Neural progenitor cell (in vitro differentiated cells): Measurements from ENCODE around the gene MPRIP.

Source experiments
- EZH2 ChIP-seq: fragments of 200-600 bp; sonication (generic); IDR thresholded peaks from 2 replicates; pipeline ENCODE4 v1.6.1; 2017; ENCODE audit warnings: antibody characterized with exemption, mild to moderate bottlenecking, moderate library complexity
- EZH2phosphoT487 ChIP-seq: fragments of 200-600 bp; sonication (generic); IDR thresholded peaks from 2 replicates; pipeline ENCODE4 v1.6.1; 2017; ENCODE audit warnings: antibody characterized with exemption
- TF ChIP-seq, protein P1 (sequence below): fragments of 200-600 bp; sonication (generic); IDR thresholded peaks from 2 replicates; pipeline ENCODE4 v1.5.1; 2017; ENCODE audit warnings: antibody characterized with exemption, mild to moderate bottlenecking

DNA sequence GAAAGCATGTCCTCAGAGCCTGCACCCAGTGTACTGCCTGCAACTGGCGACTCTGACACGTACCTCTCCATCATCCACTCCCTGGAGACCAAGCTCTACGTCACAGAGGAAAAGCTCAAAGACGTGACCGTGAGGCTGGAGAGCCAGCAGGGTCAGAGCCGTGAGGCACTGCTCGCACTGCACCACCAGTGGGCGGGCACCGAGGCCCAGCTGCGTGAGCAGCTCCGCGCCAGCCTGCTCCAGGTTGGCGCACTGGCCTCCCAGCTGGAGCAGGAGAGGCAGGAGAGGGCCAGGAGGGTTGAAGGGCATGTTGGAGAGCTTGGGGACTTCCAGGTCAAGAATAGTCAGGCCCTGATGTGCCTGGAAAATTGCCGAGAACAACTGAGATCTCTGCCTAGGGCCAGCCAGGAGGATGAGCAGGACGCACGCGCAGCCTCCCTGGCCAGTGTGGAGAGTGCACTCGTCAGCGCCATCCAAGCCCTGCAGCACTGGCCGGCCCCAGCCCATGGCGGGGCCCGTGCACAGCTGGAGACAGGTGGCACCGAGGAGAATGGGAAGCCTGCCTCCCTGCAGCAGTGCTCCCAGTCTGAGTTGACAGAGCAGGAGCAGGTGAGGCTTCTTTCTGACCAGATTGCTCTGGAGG, 123.5 kb downstream of the MPRIP start:
- TF ChIP-seq, protein P1, sequence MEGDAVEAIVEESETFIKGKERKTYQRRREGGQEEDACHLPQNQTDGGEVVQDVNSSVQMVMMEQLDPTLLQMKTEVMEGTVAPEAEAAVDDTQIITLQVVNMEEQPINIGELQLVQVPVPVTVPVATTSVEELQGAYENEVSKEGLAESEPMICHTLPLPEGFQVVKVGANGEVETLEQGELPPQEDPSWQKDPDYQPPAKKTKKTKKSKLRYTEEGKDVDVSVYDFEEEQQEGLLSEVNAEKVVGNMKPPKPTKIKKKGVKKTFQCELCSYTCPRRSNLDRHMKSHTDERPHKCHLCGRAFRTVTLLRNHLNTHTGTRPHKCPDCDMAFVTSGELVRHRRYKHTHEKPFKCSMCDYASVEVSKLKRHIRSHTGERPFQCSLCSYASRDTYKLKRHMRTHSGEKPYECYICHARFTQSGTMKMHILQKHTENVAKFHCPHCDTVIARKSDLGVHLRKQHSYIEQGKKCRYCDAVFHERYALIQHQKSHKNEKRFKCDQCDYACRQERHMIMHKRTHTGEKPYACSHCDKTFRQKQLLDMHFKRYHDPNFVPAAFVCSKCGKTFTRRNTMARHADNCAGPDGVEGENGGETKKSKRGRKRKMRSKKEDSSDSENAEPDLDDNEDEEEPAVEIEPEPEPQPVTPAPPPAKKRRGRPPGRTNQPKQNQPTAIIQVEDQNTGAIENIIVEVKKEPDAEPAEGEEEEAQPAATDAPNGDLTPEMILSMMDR: no peak
- TF ChIP-seq EZH2phosphoT487 (no peak), EZH2 (no peak)
